CD4-positive, alpha-beta T cell (primary cell): ENCODE results near the gene RAPGEF4. TPM values are rescaled to one million over a fixed set of nuclear protein-coding genes. Genes with fewer than 3 reads are reported as not detected.
"Not testable (repeated sequence)": the region's sequence is repeated elsewhere in the genome, so short reads cannot be mapped to it uniquely, and the experiment has no call there.

Experiments
- ATAC-seq: fragments of 200-7000 bp; cut with Tn5 transposase; one replicate; pipeline ENCODE4 v1.10.0; 2022; ENCODE audit warnings: mild to moderate bottlenecking; ENCODE audit not compliant: poor library complexity
- CTCF ChIA-PET: fragments of 350-600 bp; sonication (Branson Sonifier 250); formaldehyde crosslinking; loops from one replicate; lab custom pipeline; 2021; ENCODE audit warnings: antibody characterized with exemption, inconsistent platforms; lab: Charles Lee
- POLR2A ChIA-PET: fragments of 350-600 bp; sonication (Branson Sonifier 250); formaldehyde crosslinking; loops from one replicate; lab custom pipeline; 2021; ENCODE audit warnings: antibody characterized with exemption, inconsistent platforms; lab: Charles Lee
- DNase-seq, 14 experiments: peaks; one replicate each; pipeline ENCODE4 v3.0.0-alpha.2; 2013 to 2020; ENCODE audit warnings: mixed read lengths in 2 of 14
- H3K27ac ChIP-seq, 2 donors: one replicate each; pipeline versions ENCODE4 v1.5.1 to v1.7.0; 2013; ENCODE audit warnings: low read length in 2 of 2, low read depth in 1 of 2, mild to moderate bottlenecking in 1 of 2
- H3K27me3 ChIP-seq, 2 experiments: 1 replicate in 1 of 2; 2 replicates in 1 of 2; pipeline versions ENCODE4 v1.6.1 to v1.7.0; 2013; ENCODE audit warnings: low read length in 2 of 2, control low read depth in 1 of 2, mild to moderate bottlenecking in 1 of 2, moderate library complexity in 1 of 2; ENCODE audit not compliant: insufficient read depth in 2 of 2, control insufficient read depth in 1 of 2
- H3K36me3 ChIP-seq: one replicate; pipeline ENCODE4 v1.6.1; 2013; ENCODE audit warnings: low read length, control low read depth; ENCODE audit not compliant: insufficient read depth
- H3K4me1 ChIP-seq: one replicate; pipeline ENCODE4 v1.6.1; 2013; ENCODE audit warnings: low read length, control low read depth; ENCODE audit not compliant: insufficient read depth
- H3K4me3 ChIP-seq: one replicate; pipeline ENCODE4 v1.5.1; 2013; ENCODE audit warnings: mild to moderate bottlenecking, low read length, moderate library complexity
- H3K9me3 ChIP-seq, 2 experiments: 1 replicate in 1 of 2; 2 replicates in 1 of 2; pipeline versions ENCODE4 v1.6.1 to v1.7.0; 2013; ENCODE audit warnings: low read length in 2 of 2, mild to moderate bottlenecking in 2 of 2, control low read depth in 1 of 2, moderate library complexity in 1 of 2; ENCODE audit not compliant: control insufficient read depth in 1 of 2, insufficient read depth in 1 of 2
- H3K27ac Mint-ChIP-seq: one replicate; pipeline ENCODE4 v1.8.0; 2020; ENCODE audit warnings: mixed read lengths
- H3K27me3 Mint-ChIP-seq: one replicate; pipeline ENCODE4 v1.8.0; 2021; ENCODE audit warnings: mixed read lengths
- H3K36me3 Mint-ChIP-seq: one replicate; pipeline ENCODE4 v1.8.0; 2021; ENCODE audit warnings: low read depth, mixed read lengths
- H3K4me1 Mint-ChIP-seq: one replicate; pipeline ENCODE4 v1.8.0; 2021; ENCODE audit warnings: low read depth, mixed read lengths
- H3K4me3 Mint-ChIP-seq: one replicate; pipeline ENCODE4 v1.8.0; 2020; ENCODE audit warnings: mild to moderate bottlenecking, mixed read lengths
- H3K9me3 Mint-ChIP-seq: one replicate; pipeline ENCODE4 v1.8.0; 2020; ENCODE audit warnings: mixed read lengths
- intact Hi-C, 2 experiments: fragments of 100-400 bp; cut with DNase I in 1 of 2; cut with micrococcal nuclease in 1 of 2; formaldehyde crosslinking; loops; one replicate each; pipeline versions ENCODE4 v1.15.1 to v1.9.0; 2023 to 2025; cut with DNase I, micrococcal nuclease
- total RNA-seq, 174 experiments: library from RNA in 2 of 174; stranded (reverse) in 2 of 174; gene quantifications; one replicate each; pipeline ENCODE4 v1.2.3 and lab custom pipeline; 2021 to 2026
- TF ChIP-seq, protein P1 (sequence below): fragments of 200-600 bp; IDR thresholded peaks from one replicate; pipeline ENCODE4 v1.8.0; 2022; ENCODE audit warnings: antibody characterized with exemption, mild to moderate bottlenecking

Gene RAPGEF4
- total RNA-seq, 2 experiments from 2014 or later: 0.69 to 0.73 TPM

DNA sequence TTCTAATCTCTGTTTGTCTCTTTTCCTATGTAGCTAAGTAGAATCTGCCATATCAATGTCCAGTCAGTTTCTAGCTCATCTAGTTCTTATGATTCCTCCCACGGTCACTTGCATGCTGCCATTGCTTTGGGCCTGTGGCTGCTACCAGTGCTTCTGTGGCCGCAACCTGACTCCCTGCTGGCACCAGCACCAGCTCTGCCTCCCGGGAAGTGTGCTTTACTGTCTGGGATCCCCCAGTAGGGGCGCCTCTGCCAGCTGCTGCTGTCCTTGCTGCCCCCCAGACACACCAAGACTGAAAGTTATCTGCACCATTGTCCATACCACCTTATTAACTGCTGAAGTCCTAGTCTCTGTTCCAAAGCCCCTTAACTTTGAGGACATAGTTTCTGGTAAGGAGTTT, 56.3 kb downstream of the RAPGEF4 start:
- Mint-ChIP-seq H3K9me3 (no peaks in the 10 kb centered on the region), H3K36me3 (no peaks in the 10 kb centered on the region), H3K27ac (no peak overlapping the region), H3K4me3 (no peak overlapping the region), H3K4me1 (no peaks in the 10 kb centered on the region), H3K27me3 (peaks cover 5% of the 10 kb centered on the region)
- ChIA-PET POLR2A (no interaction called here), CTCF (no interaction called here)
- Histone ChIP-seq H3K4me1 (no peaks in the 10 kb centered on the region), H3K36me3 (no peaks in the 10 kb centered on the region), H3K4me3 (no peak overlapping the region), H3K27me3 (peaks cover 0 to 2% of the 10 kb centered on the region in 2 experiments), H3K9me3 (no peaks in the 10 kb centered on the region), H3K27ac (no peak overlapping the region)
- intact Hi-C loops: no loop called here
- TF ChIP-seq, protein P1, sequence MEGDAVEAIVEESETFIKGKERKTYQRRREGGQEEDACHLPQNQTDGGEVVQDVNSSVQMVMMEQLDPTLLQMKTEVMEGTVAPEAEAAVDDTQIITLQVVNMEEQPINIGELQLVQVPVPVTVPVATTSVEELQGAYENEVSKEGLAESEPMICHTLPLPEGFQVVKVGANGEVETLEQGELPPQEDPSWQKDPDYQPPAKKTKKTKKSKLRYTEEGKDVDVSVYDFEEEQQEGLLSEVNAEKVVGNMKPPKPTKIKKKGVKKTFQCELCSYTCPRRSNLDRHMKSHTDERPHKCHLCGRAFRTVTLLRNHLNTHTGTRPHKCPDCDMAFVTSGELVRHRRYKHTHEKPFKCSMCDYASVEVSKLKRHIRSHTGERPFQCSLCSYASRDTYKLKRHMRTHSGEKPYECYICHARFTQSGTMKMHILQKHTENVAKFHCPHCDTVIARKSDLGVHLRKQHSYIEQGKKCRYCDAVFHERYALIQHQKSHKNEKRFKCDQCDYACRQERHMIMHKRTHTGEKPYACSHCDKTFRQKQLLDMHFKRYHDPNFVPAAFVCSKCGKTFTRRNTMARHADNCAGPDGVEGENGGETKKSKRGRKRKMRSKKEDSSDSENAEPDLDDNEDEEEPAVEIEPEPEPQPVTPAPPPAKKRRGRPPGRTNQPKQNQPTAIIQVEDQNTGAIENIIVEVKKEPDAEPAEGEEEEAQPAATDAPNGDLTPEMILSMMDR: no peak
- DNase-seq (no peak), ATAC-seq (no peak)

DNA sequence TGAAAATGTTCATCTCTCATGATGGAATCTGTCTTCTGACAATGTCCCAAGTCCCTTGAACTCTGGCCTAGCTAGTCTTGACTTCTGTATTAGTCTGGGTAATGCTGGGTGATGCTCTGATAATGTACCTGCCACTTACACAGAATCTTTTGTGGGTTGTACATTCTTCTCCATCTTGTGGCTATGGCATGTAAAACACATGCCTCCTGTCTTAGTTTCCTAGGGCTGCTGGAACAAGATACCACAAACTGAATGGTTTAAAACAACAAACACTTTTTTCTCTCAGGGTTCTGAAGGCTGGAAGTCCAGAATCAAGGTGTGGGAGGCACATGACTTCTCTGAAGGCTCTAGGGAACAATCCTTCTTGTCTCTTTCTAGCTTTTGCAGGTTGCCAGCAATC, 57.1 kb downstream of the RAPGEF4 start:
- Histone ChIP-seq H3K27me3 (peaks cover 0 to 2% of the 10 kb centered on the region in 2 experiments), H3K4me1 (no peaks in the 10 kb centered on the region), H3K27ac (no peak overlapping the region), H3K9me3 (no peaks in the 10 kb centered on the region), H3K36me3 (no peaks in the 10 kb centered on the region), H3K4me3 (no peak overlapping the region)
- Mint-ChIP-seq H3K27ac (no peak overlapping the region), H3K9me3 (no peaks in the 10 kb centered on the region), H3K4me1 (no peaks in the 10 kb centered on the region), H3K27me3 (peaks cover 5% of the 10 kb centered on the region), H3K4me3 (no peak overlapping the region), H3K36me3 (no peaks in the 10 kb centered on the region)
- intact Hi-C loops: no loop called here
- ChIA-PET POLR2A (no interaction called here), CTCF (no interaction called here)
- TF ChIP-seq, protein P1: no peak
- no peak for DNase-seq
- ATAC-seq: no peak

DNA sequence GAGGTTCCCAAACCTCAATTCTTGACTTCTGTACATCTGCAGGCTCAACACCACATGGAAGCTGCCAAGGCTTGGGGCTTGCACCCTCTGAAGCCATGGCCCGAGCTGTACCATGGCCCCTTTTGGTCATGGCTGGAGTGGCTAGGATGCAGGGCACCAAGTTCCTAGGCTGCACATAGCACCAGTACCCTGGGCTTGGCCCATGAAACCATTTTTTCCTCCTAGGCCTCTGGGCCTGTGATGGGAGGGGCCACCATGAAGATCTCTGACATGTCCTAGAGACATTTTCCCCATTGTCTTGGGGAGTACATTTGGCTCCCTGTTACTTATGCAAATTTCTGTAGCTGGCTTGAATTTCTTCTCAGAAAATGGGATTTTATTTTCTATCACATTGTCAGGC, 67.7 kb downstream of the RAPGEF4 start:
- H3K9me3 ChIP-seq: peaks cover 4 to 14% of the 10 kb centered on the region in 2 experiments
- H3K27ac ChIP-seq, H3K27me3 Mint-ChIP-seq, H3K36me3 ChIP-seq, H3K4me1 Mint-ChIP-seq, DNase-seq, H3K9me3 Mint-ChIP-seq, H3K4me3 ChIP-seq, H3K27ac Mint-ChIP-seq, CTCF ChIA-PET, H3K27me3 ChIP-seq, H3K36me3 Mint-ChIP-seq, H3K4me3 Mint-ChIP-seq, intact Hi-C loops, H3K4me1 ChIP-seq, ATAC-seq, POLR2A ChIA-PET: not testable (repeated sequence)

DNA sequence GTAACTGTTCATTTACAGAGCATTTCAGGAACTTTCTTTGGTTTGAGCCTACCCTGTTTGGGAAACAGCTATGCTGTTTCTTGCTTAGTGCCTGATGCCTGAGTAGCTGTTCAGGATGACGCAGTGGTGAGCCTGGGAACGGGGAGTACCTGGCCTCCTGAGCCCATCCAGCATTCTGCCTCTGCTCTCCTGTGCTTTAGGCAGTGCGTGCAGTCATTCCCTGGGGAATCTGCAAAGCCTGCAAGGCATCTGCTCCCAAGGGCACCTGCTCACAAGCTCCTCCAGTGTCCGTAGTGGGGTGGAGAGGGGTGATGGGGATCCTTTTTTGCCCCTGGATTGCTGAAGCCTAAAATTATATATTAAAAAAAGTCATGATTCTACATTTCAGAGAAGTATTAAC, 68.8 kb downstream of the RAPGEF4 start:
- Mint-ChIP-seq H3K36me3 (no peaks in the 10 kb centered on the region), H3K4me3 (no peak overlapping the region), H3K9me3 (peaks cover 2% of the 10 kb centered on the region), H3K27me3 (peaks cover 5% of the 10 kb centered on the region), H3K4me1 (no peaks in the 10 kb centered on the region), H3K27ac (no peak overlapping the region)
- Histone ChIP-seq H3K4me1 (no peaks in the 10 kb centered on the region), H3K36me3 (no peaks in the 10 kb centered on the region), H3K9me3 (peaks cover 4 to 14% of the 10 kb centered on the region in 2 experiments), H3K4me3 (no peak overlapping the region), H3K27ac (no peak overlapping the region), H3K27me3 (no peaks in the 10 kb centered on the region)
- ChIA-PET POLR2A (interaction anchor here (0.6 kb wide), 1 partner anchor 9 kb away, joined by 3 read pairs; no protein-coding TSS in a partner anchor), CTCF (no interaction called here)
- no peak for ATAC-seq
- DNase-seq: no peak
- intact Hi-C loops: no loop called here
- TF ChIP-seq, protein P1: no peak
